22Rv1 (cell line): ENCODE data around the gene AGAP9.
"Not testable (repeated sequence)": the region's sequence is repeated elsewhere in the genome, so short reads cannot be mapped to it uniquely, and the experiment has no call there.

Experiments
- CTCF ChIP-seq: fragments of 450-650 bp; IDR thresholded peaks from 2 replicates; pipeline ENCODE4 v1.5.1; 2017; ENCODE audit warnings: mild to moderate bottlenecking
- ZFX ChIP-seq: fragments of 450-650 bp; IDR thresholded peaks from 2 replicates; pipeline ENCODE4 v1.6.1; 2017; ENCODE audit warnings: antibody characterized with exemption, borderline replicate concordance

- not testable (repeated sequence) for TF ChIP-seq CTCF, ZFX
These were observed 56.0 kb downstream of the AGAP9 start for GRCh38 chr10:47467458-47467857.
